ENCODE measurements around the gene VWA8. TPM values are rescaled to one million over a fixed set of nuclear protein-coding genes. Genes with fewer than 3 reads are reported as not detected.
"Not testable (repeated sequence)": the region's sequence is repeated elsewhere in the genome, so short reads cannot be mapped to it uniquely, and the experiment has no call there.

The VWA8 gene
- polyA plus RNA-seq, 1 donor (not counting 4 experiments of a cell fraction or from before 2014, with no cell fraction given): 17.8 TPM

- H3K4me3 ChIP-seq (ENCODE audit: control insufficient read depth in 2 of 3, extremely low read depth in 1 of 3, insufficient read depth in 2 of 3, low read depth in 1 of 3, low read length in 3 of 3): no peak overlapping the region
- H3K9me1 ChIP-seq (ENCODE audit: control insufficient read depth, extremely low read depth, insufficient read depth, low read length): no peaks in the 10 kb centered on the region
- H3K79me2 ChIP-seq (ENCODE audit: control insufficient read depth, insufficient read depth, low read length): no peaks in the 10 kb centered on the region
- H3K27me3 ChIP-seq (ENCODE audit: control insufficient read depth, extremely low read depth, insufficient read depth, low read length): no peaks in the 10 kb centered on the region
- H4K20me1 ChIP-seq (ENCODE audit: control insufficient read depth, extremely low read depth, insufficient read depth, low read length): no peaks in the 10 kb centered on the region
- H3K27ac ChIP-seq (ENCODE audit: control insufficient read depth, insufficient read depth, low read length): no peak overlapping the region
- peaks cover 0 to 2% of the 10 kb centered on the region in 2 experiments for H3K36me3 ChIP-seq (ENCODE audit: control insufficient read depth in 2 of 2, extremely low read depth in 1 of 2, insufficient read depth in 2 of 2, low read length in 2 of 2)
- dilution Hi-C loops (cut with MboI; ENCODE audit: extremely low pct_ligation_motif_present, low sequenced_read_pairs): no loop called here
- no peak overlapping the region for H3K4me2 ChIP-seq (ENCODE audit: control insufficient read depth, extremely low read depth, insufficient read depth, low read depth, low read length)
- H3K9ac ChIP-seq (ENCODE audit: control insufficient read depth, extremely low read depth, insufficient read depth, low read length): no peak overlapping the region
- no peak for DNase-seq (ENCODE audit: low read depth, low spot score)
- TF ChIP-seq CTCF (optimal IDR thresholded peaks at IDR 0.05 in 1 of 3, IDR thresholded peaks at IDR 0.05 in 1 of 3, conservative IDR thresholded peaks at IDR 0.05 in 1 of 3; ENCODE audit: extremely low read depth in 1 of 3, insufficient read depth in 2 of 3, low read length in 3 of 3): no peak
- no peak for TF ChIP-seq EZH2 (IDR thresholded peaks at IDR 0.05; ENCODE audit: low read length)
- no peak overlapping the region for H2AFZ ChIP-seq (ENCODE audit: control insufficient read depth, low read length)
- peaks cover 4% of the 10 kb centered on the region for H3K4me1 ChIP-seq (ENCODE audit: control insufficient read depth, extremely low read depth, insufficient read depth, low read length)
- FAIRE-seq: no peak
- no peaks in the 10 kb centered on the region for H3K9me3 ChIP-seq (ENCODE audit: control insufficient read depth, low read depth, low read length)
These were observed 312.5 kb downstream of the VWA8 start for GRCh38 chr13:41648314-41648935.

GRCh38 chr13:41647699-41648313, 313.1 kb downstream of the VWA8 start:
- dilution Hi-C loops (cut with MboI; ENCODE audit: extremely low pct_ligation_motif_present, low sequenced_read_pairs); H3K4me2 ChIP-seq (ENCODE audit: control insufficient read depth, extremely low read depth, insufficient read depth, low read depth, low read length); H3K9me1 ChIP-seq (ENCODE audit: control insufficient read depth, extremely low read depth, insufficient read depth, low read length); H3K27me3 ChIP-seq (ENCODE audit: control insufficient read depth, extremely low read depth, insufficient read depth, low read length); H3K79me2 ChIP-seq (ENCODE audit: control insufficient read depth, insufficient read depth, low read length); H3K4me1 ChIP-seq (ENCODE audit: control insufficient read depth, extremely low read depth, insufficient read depth, low read length); H2AFZ ChIP-seq (ENCODE audit: control insufficient read depth, low read length); H4K20me1 ChIP-seq (ENCODE audit: control insufficient read depth, extremely low read depth, insufficient read depth, low read length); H3K36me3 ChIP-seq (ENCODE audit: control insufficient read depth in 2 of 2, extremely low read depth in 1 of 2, insufficient read depth in 2 of 2, low read length in 2 of 2); H3K9ac ChIP-seq (ENCODE audit: control insufficient read depth, extremely low read depth, insufficient read depth, low read length); DNase-seq (ENCODE audit: low read depth, low spot score); H3K27ac ChIP-seq (ENCODE audit: control insufficient read depth, insufficient read depth, low read length); H3K9me3 ChIP-seq (ENCODE audit: control insufficient read depth, low read depth, low read length); FAIRE-seq; H3K4me3 ChIP-seq (ENCODE audit: control insufficient read depth in 2 of 3, extremely low read depth in 1 of 3, insufficient read depth in 2 of 3, low read depth in 1 of 3, low read length in 3 of 3): not testable (repeated sequence)
